ENCODE results near the gene CARD19. TPM values are rescaled to one million over a fixed set of nuclear protein-coding genes. Genes with fewer than 3 reads are reported as not detected.

The CARD19 gene
- total RNA-seq, 1 experiment from 2014 or later: 63.4 TPM

GRCh38 chr9:93128011-93128714 lies 32.1 kb downstream of the CARD19 start:
- Histone ChIP-seq H3K36me3 (ENCODE audit: control insufficient read depth, insufficient read depth, low read length) (no peaks in the 10 kb centered on the region), H3K27ac (ENCODE audit: low read length) (no peak overlapping the region), H3K9me3 (ENCODE audit: control insufficient read depth, insufficient read depth, low read depth, low read length) (no peaks in the 10 kb centered on the region), H3K27me3 (ENCODE audit: control insufficient read depth, insufficient read depth, low read length) (no peaks in the 10 kb centered on the region), H3K4me1 (ENCODE audit: control insufficient read depth, insufficient read depth, low read length) (peaks cover 13% of the 10 kb centered on the region), H3K4me3 (ENCODE audit: low read depth in 2 of 2, low read length in 2 of 2) (no peak overlapping the region)
- BruUV-seq (replicated peaks): no TSS peak
- ChIA-PET POLR2A (no interaction called here), CTCF (no interaction called here)
- in situ Hi-C loops (cut with HindIII; ENCODE audit: low pct_unique_long_range_greater_than_20kb, low sequenced_read_pairs) (no loop called here), intact Hi-C loops (cut with micrococcal nuclease; ENCODE audit: unreplicated experiment) (no loop called here)
- TF ChIP-seq REST (IDR thresholded peaks at IDR 0.05; ENCODE audit: insufficient read depth in 1 of 2, low read depth in 2 of 2, low read length in 1 of 2): no peak
- TF ChIP-seq SIN3A (IDR thresholded peaks at IDR 0.05; ENCODE audit: borderline replicate concordance, insufficient read depth, low read depth, low read length): no peak
- TF ChIP-seq CTCF (IDR thresholded peaks at IDR 0.05): no peak
- TF ChIP-seq POLR2AphosphoS5 (IDR thresholded peaks at IDR 0.05; ENCODE audit: low read depth, low read length): no peak
- TF ChIP-seq TCF7L2 (IDR thresholded peaks at IDR 0.05; ENCODE audit: low read depth, low read length): no peak
- no peak for ATAC-seq
- DNase-seq (ENCODE audit: low read depth, low spot score): no peak

- no peak overlapping the region for H3K27ac ChIP-seq (ENCODE audit: low read length)
- in situ Hi-C loops (cut with HindIII; ENCODE audit: low pct_unique_long_range_greater_than_20kb, low sequenced_read_pairs): no loop called here
- DNase-seq (ENCODE audit: low read depth, low spot score) (no peak), ATAC-seq (no peak)
- no peaks in the 10 kb centered on the region for H3K9me3 ChIP-seq (ENCODE audit: control insufficient read depth, insufficient read depth, low read depth, low read length)
- BruUV-seq (replicated peaks): no TSS peak
- intact Hi-C loops (cut with micrococcal nuclease; ENCODE audit: unreplicated experiment): no loop called here
- TF ChIP-seq REST (IDR thresholded peaks at IDR 0.05; ENCODE audit: insufficient read depth in 1 of 2, low read depth in 2 of 2, low read length in 1 of 2) (no peak), POLR2AphosphoS5 (IDR thresholded peaks at IDR 0.05; ENCODE audit: low read depth, low read length) (no peak), TCF7L2 (IDR thresholded peaks at IDR 0.05; ENCODE audit: low read depth, low read length) (no peak), SIN3A (IDR thresholded peaks at IDR 0.05; ENCODE audit: borderline replicate concordance, insufficient read depth, low read depth, low read length) (no peak), CTCF (IDR thresholded peaks at IDR 0.05) (no peak)
- no peaks in the 10 kb centered on the region; the same call in 1 of the 2 replicates for H3K36me3 ChIP-seq (ENCODE audit: control insufficient read depth, insufficient read depth, low read length)
- H3K4me3 ChIP-seq (ENCODE audit: low read depth in 2 of 2, low read length in 2 of 2): no peak overlapping the region
- peaks cover 15% of the 10 kb centered on the region for H3K4me1 ChIP-seq (ENCODE audit: control insufficient read depth, insufficient read depth, low read length)
- ChIA-PET CTCF (no interaction called here), POLR2A (no interaction called here)
- H3K27me3 ChIP-seq (ENCODE audit: control insufficient read depth, insufficient read depth, low read length): no peaks in the 10 kb centered on the region
These were observed 32.8 kb downstream of the CARD19 start for GRCh38 chr9:93128715-93129224.
